HG03432 (cell line): ENCODE measurements around the gene U2AF2.

Source experiments
- ATAC-seq: cut with Tn5 transposase; IDR thresholded peaks from one replicate; pipeline ENCODE4 v1.9.1; 2021; ENCODE audit warnings: mild to moderate bottlenecking, moderate library complexity; ENCODE audit not compliant: unreplicated experiment

The U2AF2 gene

DNA sequence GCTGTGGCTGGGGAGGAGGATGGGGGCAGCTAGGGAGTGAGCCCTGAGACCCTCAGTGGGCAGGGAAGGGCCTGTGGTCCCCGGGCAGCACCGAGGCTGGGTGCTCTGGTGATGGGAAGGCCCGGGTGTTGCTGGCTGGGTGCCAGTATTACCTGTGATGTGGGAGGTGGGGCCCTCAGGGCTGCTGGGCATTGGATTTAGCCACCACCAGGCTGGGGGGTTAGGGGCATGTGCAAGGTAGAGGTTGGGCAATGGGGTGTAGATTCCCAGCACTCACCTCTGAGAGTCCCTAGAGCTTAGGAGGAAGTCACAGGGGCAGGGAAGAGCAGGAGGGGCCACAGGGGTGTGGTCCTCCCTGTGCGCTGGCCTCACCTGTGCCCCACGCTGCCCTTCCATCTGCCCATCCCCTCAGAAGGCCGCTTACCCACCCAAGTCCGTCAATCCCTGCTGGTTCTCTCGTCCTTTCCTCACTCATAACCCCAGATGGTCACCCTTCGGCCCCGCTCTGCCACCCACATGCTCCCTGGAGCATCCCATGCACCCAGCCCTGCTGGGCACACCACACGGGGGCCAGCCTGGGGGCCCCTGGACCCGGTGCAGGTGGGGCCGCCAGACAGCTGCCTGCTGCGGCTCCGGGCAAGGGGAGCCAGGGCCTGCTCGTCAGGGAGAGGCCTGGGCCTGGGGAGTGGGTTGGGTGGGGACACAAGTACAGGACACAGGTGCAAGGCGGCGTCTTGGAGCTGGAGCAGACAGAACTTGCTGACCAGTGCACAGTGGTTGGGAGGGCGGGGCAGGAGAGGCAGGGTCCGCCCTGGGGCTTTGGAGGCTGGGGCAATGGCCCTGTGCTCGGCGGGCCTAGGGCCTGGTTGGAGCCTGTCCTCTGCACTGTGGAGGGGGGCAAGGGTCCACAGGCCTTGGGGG is 32.7 kb downstream of the U2AF2 start:
- no peak for ATAC-seq

DNA sequence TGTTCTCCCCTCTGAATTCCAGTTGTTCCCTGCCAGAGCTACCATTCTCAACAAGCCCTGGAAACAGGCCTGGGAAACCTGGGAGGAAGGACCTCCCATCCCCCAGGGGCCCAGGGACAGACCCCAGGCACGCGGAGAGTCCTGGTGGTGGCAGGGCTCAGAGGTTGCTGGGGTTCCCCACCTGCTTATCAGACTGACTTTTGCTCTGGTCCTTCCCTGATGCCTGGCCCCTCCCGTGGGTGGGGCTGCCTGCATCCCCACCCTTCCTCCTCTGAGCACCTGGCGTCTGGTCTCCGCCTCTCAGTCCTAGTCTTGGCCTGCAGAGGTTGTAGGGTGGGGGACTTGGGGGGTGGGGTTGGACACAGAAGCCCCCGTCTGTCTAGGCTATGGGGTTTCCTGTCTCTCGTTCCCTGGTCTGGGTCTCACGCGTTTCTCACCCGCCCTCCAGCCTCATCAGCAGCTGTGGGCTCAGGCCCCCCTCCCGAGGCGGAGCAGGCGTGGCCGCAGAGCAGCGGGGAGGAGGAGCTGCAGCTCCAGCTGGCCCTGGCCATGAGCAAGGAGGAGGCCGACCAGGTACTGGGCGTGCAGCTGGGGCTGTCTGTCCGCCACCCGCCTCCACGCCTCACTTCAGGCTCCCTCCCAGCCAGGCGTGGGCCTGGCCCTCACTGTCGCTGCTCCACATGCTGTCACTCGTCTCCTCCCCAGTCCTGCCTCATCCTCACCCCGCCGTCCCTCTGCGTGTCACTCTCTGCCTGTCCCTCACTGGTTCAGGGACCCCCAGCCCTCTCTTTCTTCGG is 33.8 kb downstream of the U2AF2 start:
- ATAC-seq, result no peak

DNA sequence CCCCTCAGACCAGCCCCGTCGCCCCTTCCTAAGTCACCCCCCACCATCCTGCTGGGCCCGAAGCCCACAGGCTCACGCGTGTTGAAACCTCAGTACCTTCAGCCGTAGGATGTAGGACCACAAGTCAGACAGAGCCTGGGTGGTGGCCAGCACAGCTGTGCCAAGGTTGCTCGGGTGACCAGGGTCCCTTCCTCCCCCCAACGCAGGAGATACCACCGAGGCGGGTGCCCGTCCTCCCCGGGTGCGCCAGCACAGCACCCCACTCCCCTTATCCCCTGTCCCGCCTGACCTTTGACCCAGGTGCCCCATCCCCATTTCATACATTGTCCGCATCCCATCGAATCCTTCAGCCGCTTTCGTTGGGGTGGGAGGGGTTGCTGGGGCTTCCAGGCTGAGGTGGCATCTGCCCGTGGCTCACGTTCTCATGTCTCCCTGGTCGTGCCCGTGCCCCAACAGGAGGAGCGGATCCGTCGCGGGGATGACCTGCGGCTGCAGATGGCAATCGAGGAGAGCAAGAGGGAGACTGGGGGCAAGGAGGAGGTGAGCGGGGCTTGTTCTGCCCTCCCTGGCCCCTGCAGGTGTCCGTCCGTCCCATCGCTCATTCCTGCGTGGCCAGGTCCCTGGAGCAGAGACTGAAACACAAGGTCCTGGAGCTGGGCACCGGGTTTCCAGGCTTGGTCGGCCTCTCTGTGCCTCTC is 34.7 kb downstream of the U2AF2 start:
- no peak for ATAC-seq

DNA sequence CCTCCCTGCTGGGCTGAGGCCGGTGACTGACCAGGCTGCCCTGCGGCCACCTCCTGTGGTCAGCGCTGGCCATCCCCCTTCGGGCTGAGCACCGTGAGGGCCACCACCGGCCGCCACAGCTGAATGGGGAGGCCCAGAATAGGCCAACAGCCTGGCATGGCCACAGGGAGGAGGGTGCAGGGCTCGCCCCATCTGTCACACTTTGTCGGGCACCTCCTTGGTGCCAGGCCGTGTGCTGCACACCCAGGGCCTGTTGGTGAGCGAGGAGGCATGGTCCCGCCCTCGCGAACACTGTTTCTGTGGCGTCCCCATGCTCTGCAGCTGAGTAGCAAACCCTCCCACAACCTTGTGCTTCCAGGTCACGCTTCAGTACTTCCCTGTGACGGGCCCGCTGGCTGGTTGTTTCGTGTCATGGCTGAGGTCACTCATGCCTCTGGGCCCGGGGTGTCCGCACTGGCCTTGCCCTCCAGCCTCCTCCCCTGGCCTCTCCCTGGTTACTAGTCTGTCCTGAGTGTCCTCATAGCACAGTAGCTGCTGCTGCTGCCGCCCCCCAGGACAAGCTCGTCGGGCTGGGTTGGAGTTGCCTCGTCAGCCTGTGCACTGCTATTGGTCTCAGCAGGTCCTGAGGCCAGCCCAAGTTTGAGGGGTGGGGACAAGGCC is 35.4 kb downstream of the U2AF2 start:
- no peak for ATAC-seq

DNA sequence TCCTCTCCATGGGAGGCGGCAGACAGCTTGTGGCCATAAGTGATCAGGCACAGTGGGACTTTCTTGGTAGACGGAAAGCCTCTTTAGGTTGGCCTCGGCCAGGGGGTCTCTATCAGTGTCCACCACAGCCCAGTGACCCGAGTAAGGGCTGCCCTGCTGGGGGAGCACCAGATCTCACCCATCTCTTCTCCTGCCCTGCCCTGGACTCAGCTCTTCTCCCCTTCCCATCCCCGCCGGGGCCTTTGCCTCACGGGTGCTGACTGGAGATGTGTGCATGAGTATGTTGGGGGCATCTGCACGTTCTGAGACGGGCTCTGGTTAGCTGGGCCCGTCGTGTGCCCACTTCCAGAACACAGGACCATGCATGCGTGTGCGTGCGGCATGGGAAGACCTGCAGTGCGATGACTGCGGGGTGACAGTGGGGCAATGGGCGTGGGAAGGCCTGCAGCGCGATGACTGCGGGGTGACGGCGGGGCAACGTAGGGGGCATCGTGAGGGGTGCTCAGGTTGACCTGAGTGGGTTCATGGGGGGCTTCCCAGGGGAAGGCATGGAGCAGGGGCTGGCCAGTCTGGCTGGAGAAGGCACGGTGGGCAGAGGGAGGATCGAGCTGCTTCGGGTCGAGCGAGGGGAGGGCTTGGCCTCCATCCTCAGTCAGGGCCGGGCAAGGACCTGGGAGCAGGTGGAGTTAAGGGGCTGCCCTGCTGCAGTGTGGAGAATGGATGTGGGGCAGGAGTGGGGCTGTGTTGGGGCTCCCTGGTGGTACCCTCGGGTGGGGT is 36.1 kb downstream of the U2AF2 start:
- ATAC-seq, result no peak

DNA sequence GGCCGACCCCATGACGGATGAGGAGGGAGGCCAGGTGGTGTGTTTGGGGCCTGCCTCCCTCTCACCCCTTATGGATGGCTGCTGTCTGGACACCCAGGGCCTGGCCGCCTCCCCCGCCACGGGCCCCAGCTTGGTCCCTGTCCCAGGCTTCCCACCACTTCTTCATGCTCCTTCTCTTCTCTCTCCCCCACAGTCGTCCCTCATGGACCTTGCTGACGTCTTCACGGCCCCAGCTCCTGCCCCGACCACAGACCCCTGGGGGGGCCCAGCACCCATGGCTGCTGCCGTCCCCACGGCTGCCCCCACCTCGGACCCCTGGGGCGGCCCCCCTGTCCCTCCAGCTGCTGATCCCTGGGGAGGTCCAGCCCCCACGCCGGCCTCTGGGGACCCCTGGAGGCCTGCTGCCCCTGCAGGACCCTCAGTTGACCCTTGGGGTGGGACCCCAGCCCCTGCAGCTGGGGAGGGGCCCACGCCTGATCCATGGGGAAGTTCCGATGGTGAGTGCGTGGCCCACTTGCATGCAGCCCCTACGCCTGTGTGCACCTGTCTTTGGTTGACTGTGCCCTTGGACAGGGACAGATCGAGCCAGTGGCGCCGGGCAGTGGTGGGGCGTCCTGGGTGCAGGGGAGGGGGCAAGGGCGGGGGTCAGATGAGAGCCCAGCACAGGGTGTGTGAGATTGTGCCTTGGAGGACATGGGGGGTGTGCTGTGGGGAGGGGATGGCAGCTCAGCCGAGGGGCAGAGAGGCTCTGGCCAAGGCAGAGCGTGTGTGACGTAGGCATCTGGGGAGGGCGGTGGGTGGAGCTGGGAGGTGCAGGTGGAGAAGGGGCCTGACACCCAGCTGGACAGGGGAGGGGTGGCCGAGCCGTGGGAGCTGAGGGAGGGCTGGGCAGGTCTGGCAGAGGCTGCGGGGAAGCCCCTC is 37.0 kb downstream of the U2AF2 start:
- ATAC-seq, result no peak

DNA sequence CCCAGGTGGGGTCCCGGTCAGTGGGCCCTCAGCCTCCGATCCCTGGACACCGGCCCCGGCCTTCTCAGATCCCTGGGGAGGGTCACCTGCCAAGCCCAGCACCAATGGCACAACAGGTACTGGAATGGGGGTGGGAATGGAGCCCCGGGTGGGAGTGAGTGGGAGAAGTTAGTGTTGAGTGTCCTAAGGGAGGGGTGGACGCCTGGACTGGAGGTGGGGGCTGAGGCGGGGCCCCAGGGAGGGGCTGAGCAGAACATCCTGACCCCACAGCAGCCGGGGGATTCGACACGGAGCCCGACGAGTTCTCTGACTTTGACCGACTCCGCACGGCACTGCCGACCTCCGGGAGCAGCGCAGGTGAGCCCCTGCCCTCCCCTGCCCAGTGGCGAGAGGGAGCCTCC is 37.8 kb downstream of the U2AF2 start:
- no peak for ATAC-seq

DNA sequence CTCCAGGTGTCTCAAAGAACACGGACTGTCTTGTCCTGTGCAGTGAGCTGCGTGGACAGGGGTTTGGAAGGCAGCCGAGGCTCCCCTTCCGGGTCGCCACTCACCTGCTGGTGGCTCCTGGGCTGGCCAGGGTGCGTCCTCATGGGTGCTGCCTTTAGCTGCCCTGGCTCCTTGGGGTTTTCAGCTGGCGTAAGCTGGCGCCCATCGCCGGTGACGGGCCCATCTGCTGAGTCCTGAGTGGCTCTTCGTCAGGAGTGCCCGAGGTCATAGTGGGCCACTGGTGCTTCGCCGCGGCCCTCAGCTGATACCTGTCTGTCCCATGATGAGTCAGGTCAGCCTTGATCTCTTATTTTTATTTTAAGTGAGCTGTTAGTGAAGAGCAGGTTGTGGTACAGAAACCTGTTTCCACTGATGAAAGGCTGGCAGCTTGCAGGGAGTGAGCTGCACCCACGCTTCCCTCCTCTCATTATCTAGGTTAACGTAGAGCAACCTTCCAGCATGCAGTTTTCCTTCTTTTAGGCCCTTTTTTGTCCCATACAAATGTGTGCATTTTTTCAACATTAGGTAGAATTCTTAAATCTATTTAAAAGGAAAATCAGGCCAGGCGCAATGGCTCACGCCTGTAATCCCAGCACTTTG is 38.6 kb downstream of the U2AF2 start:
- ATAC-seq, result no peak

DNA sequence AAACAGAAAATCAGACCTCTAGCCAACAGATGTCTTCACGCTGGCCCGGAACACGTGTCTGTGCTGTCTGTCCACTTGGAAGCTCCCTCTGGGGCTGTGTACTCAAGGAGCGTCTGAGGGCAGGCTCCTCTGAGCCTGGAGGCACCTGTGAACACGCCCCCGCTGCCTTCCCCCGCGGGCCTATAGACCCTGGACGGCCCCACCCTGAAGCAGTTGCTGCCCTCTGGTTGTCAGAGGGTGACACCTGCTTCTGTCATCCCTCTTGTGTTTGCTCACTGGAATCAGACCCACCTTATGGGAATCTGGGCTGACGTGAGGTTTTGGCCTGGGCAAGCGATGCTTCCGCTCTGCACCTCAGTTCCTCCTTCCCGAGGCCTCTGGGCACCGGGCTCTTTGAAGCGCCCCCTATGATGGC is 39.4 kb downstream of the U2AF2 start:
- no peak for ATAC-seq

DNA sequence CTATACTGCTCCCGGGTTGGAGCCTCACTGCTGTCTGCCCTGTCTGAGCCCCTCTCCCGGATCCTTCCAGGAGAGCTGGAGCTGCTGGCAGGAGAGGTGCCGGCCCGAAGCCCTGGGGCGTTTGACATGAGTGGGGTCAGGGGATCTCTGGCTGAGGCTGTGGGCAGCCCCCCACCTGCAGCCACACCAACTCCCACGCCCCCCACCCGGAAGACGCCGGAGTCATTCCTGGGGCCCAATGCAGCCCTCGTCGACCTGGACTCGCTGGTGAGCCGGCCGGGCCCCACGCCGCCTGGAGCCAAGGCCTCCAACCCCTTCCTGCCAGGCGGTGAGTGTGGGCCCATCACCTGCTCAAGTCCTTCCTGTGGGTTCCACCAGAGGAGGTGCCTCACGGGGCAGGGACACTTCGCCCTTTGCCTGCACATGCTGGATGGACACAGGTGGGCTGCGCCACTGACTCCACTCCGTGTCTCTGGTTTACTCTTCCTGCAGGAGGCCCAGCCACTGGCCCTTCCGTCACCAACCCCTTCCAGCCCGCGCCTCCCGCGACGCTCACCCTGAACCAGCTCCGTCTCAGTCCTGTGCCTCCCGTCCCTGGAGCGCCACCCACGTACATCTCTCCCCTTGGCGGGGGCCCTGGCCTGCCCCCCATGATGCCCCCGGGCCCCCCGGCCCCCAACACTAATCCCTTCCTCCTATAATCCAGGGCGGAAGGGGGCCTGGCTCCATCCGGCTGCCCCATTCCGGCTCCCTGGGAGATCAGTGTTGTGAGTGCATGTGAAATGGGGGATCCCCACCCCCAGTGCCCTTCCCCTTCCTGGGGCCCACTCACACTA is 40.0 kb downstream of the U2AF2 start:
- no peak for ATAC-seq

DNA sequence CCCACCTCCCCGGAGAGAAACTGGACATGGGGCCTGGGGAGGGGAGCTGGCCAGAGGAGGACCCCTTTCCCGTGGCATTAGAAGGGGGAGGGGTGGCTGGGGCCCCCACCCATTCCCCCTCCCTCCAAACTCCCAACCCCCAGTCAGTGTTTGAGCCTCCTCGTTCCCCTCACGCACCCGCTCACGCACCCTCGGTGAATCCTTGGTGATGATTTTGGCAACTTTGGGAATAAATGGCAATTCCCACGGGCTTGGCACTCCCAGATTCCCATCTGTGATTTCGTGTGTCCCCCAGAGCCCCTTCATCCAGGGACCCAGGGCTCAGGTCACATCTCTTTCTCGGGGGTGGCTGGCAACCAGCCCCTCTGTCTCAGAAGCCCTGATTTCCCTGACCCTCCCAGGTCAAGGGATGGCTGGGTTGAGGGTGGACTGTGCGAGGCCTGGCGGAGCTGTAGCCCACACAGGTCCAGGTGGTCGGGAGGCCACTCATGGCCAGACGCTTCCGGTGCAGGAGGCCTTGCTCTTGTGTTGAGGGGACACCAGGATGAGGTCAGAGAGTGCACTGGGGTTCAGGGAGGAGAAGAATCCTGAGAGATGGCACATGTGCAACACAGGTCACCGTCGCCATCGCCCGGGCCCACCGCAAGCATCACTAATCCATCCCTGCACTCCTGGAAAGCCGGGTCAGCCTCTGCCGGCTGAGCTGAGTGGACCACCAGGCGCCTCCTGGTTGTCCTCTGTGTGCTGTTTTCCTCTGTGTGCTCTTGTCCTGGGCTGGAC is 40.9 kb downstream of the U2AF2 start:
- no peak for ATAC-seq

DNA sequence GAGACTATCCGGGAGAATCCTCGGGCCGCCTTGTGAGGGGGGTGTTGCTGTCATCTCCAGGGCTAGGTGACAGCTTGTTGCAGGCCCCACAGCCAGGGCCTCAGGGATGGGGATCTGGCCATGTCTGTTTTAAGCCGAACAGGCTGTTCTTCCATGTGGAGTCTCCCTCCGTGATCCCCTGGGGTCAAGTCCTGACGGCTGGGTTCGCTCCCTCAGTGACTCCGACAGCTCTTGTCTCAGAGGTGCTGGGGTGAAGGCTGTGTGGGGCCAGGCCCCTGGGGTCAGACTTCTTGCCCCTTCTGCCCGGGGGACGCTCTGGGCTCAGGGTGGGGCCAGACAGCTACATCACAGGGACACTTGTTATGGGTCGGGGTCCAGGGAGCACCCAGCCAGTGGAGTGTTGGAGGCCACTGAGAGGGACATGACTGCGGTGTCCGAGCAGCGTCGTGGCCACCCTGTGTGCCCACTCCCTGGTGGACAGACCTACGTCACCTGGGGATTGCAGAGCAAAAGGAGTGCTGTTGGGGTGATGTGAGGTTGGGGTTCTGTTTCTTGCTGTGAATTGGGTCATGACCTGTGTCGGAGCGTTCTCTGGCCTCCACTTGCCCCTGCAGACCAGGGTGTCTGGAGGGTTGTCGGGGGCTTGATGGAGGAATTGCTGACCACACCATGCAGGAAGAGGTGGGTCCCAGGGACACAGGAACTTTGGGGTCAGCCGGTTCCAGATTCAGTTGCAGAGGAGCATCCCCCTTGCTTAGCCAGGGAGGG is 41.6 kb downstream of the U2AF2 start:
- no peak for ATAC-seq

DNA sequence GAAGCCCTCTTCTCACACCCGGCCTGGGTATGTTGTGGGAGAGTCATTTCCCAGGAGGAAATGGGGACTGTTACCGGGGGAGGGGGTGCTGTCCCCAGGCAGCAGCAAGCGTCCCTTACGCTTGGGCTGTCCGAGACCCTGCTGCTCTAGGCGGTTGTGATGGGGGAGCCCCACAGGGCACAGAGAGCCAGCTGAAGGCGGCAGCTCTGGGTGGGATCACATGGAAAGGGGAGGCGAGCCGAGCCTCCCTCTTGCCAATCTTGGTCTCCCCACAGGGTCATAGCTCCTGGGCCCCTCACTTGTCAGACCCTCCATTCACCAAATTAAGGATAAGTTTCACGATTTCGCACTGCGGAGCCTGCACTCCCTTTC is 42.2 kb downstream of the U2AF2 start:
- ATAC-seq, result no peak

DNA sequence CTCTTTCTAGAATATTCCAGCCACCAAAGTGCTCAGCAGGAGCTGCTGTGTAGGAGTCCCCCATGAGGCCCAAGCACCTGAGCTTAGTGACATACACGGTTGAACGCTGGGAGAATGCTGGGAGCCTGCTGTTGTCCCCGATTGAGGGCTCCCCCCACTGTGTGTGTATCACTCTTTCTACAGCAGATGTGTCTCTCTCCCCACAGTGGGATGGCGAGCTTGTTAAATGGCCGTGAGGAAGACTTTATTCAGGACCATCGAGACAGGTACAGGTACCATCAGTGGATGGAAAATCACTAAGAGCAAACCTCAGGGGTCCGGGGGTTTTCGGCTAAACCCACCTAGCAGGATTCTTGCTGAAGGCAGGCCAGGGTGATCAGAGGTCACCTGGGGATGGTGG is 42.9 kb downstream of the U2AF2 start:
- no peak for ATAC-seq

DNA sequence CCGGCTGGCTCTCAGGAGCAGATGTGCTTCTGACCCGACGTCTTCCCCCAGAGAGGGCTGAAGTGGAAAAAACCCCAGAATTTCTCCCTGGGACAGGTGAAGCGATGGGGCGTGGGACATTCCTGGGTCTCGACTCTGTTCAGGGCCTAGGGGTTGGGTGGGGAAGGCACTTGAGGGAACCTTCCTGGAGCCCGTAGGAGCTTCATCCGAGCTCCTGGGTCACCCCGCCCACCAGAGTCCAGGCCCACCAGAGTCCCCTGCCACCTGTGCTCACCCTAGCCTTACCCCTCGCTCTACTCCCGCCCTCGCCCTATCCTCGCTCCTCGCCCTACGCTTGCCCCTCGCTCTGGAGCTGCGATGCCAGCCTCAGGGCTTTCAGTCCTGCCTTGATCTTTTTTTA is 43.4 kb downstream of the U2AF2 start:
- no peak for ATAC-seq

DNA sequence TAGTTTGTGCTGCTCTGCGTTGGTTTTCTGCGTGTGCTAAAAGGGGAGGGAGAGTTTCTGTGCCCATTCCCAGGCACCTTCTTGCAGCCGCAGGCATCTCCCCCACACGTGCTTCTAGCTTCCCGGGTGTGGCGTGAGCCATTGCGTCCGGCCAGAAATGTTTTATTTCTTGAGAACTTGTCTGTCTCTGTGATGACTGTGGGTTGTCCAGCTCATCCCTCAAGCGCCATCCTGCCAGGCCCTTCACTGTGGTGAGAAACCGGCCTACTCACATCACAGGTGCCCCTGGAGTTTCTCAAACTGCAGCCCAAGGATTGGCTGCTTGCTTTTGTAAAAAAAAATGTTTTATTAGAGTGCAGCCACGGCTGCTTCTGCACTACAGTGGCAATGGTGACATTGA is 44.4 kb downstream of the U2AF2 start:
- ATAC-seq, result no peak
